ENCODE results near the gene ZNHIT6.

Gene ZNHIT6

GRCh38 chr1:85601901-85602300, 106.3 kb downstream of the ZNHIT6 start:
- in situ Hi-C loops (cut with HindIII; ENCODE audit: low sequenced_read_pairs) = no loop called here

- in situ Hi-C loops (cut with HindIII; ENCODE audit: low sequenced_read_pairs) = no loop called here
These were observed 108.6 kb downstream of the ZNHIT6 start for GRCh38 chr1:85599681-85600080.
